Thymus (tissue), 11 donors: Measurements from ENCODE around the gene ZNF839. TPM values are rescaled to one million over a fixed set of nuclear protein-coding genes. Genes with fewer than 3 reads are reported as not detected.
"Not testable (repeated sequence)": the region's sequence is repeated elsewhere in the genome, so short reads cannot be mapped to it uniquely, and the experiment has no call there.

Source experiments
- DNase-seq, 9 donors: peaks; one replicate each; pipeline ENCODE4 v3.0.0-alpha.2; 2013; ENCODE audit warnings: low spot score in 9 of 9, low read depth in 6 of 9, missing footprints in 1 of 9
- H3K27ac ChIP-seq, 2 donors: one replicate each; pipeline ENCODE4 v1.5.1; 2013; ENCODE audit warnings: control low read depth in 1 of 2, low read depth in 1 of 2, low read length in 1 of 2, mild to moderate bottlenecking in 1 of 2, moderate library complexity in 1 of 2
- H3K27me3 ChIP-seq, 2 donors: one replicate each; pipeline ENCODE4 v1.5.1; 2013; ENCODE audit warnings: low read length in 1 of 2; ENCODE audit not compliant: control insufficient read depth in 2 of 2, insufficient read depth in 1 of 2
- H3K36me3 ChIP-seq, 2 donors: one replicate each; pipeline ENCODE4 v1.5.1; 2013; ENCODE audit warnings: low read length in 1 of 2, mild to moderate bottlenecking in 1 of 2, moderate library complexity in 1 of 2; ENCODE audit not compliant: control insufficient read depth in 2 of 2, insufficient read depth in 2 of 2
- H3K4me1 ChIP-seq, 2 donors: one replicate each; pipeline ENCODE4 v1.5.1; 2013; ENCODE audit warnings: low read length in 2 of 2; ENCODE audit not compliant: control insufficient read depth in 2 of 2, insufficient read depth in 2 of 2
- H3K4me3 ChIP-seq, 2 donors: one replicate each; pipeline ENCODE4 v1.5.1; 2013; ENCODE audit warnings: low read length in 2 of 2, control low read depth in 1 of 2, mild to moderate bottlenecking in 1 of 2
- H3K9me3 ChIP-seq, 2 donors: one replicate each; pipeline ENCODE4 v1.5.1; 2013; ENCODE audit warnings: low read length in 1 of 2, mild to moderate bottlenecking in 1 of 2; ENCODE audit not compliant: control insufficient read depth in 2 of 2, insufficient read depth in 1 of 2
- WGBS: extraction: QIAGEN DNeasy Blood & Tissue Kit; methylation state at CpG from one replicate; pipeline ENCODE4 v1.1.7; 2013; 5-methylcytosine and 5-hydroxymethylcytosine counted together
- polyA plus RNA-seq: library from polyadenylated mRNA; stranded (reverse); fragments of 200-250 nt; gene quantifications from one replicate; pipeline ENCODE4 v1.2.3, GENCODE V29; 2013
- total RNA-seq: library from RNA; stranded (reverse); fragments of 120-200 nt; gene quantifications from one replicate; pipeline ENCODE4 v1.2.4, GENCODE V29; 2013
- donor health status: healthy.

The ZNF839 gene
- total and polyA plus RNA-seq, 2 donors, result 8.3 to 18.8 TPM

DNA sequence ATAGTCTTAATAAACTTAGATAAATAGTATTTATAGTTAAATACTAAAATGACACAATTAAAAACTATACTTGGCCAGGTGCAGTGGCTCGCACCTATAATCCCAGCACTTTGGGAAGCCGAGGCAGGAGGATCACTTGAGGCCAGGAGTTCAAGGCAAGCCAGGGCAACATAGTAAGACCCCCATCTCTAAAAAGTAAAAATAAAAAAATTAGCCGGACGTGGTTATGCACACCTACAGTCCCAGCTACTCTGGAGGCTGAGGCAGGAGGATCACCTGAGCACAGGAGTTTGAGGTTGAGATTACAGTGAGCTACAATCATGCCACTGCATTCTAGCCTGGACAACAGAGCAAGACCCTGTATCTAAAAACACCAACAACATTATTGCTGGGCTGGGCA lies 27.1 kb downstream of the ZNF839 start:
- no peaks in the 10 kb centered on the region for H3K4me1 ChIP-seq
- 98% methylated on average over 4 of the region's 4 CpGs for WGBS
- H3K27ac ChIP-seq, result no peak overlapping the region
- H3K4me3 ChIP-seq, result no peak overlapping the region
- H3K36me3 ChIP-seq, result peaks cover 41 to 53% of the 10 kb centered on the region in 2 donors
- DNase-seq, result no peak
- no peaks in the 10 kb centered on the region for H3K27me3 ChIP-seq
- H3K9me3 ChIP-seq, result no peaks in the 10 kb centered on the region

DNA sequence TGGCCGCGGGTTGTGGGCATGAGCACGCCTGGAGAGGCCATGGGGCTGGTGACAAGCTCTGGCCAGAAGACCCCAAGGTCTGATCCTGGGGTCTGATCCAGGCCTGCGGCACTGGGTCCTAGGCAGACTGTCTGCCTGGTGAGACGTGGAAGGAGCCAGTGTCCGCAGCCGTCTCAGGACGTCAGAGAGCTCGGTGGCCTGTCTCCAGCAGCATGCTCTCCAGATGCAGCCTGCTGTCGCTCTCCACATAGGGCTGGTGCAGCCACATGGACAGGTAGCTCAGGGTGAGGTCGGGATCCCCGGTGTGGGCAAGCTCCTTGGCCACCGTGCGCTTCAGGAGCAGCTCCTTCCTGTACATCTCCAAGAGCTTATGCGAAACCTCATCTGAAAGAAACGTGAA lies 28.8 kb downstream of the ZNF839 start:
- no peak overlapping the region for H3K4me3 ChIP-seq
- no peaks in the 10 kb centered on the region for H3K27me3 ChIP-seq
- no peak for DNase-seq
- H3K9me3 ChIP-seq, result no peaks in the 10 kb centered on the region
- H3K27ac ChIP-seq, result no peak overlapping the region
- WGBS, result 95% methylated on average over 16 of the region's 16 CpGs
- H3K4me1 ChIP-seq, result no peaks in the 10 kb centered on the region
- peaks cover 39 to 54% of the 10 kb centered on the region in 2 donors for H3K36me3 ChIP-seq

DNA sequence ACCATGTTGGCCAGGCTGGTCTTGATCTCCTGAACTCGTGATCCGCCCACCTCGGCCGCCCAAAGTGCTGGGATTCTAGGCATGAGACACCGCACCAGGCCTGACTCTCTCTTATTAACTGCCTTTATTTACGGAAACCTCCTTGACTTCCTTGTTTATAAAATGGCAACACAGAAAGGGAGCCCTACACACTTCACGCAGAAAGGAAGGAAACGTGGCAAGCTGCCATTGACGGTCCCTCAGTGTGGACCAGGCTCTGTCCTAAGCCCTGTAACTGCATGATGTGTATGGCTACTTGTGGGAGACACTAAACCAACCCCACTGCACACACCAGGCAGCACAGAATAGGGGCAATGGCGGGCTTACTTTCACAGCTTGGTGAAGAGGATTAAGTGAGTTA lies 31.5 kb downstream of the ZNF839 start:
- peaks cover 44 to 63% of the 10 kb centered on the region in 2 donors for H3K36me3 ChIP-seq
- DNase-seq, result no peak
- 98% methylated on average over 10 of the region's 10 CpGs for WGBS

DNA sequence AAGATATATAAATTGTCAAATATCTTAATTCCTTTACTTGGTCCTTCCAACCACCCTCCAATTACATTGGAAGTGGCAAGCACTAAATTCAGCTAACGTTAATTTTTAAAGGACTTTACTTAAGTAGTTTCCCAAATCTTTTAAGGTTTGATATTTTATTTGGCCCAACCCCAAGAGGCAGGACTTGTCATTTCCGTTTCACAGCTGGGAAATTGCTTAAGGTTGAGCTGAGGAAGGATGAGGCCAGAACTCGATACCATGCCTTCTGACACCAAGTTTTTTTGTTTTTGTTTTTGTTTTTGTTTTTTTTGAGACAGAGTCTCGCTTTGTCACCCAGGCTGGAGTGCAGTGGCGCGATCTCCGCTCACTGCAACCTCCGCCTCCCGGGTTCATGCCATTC lies 32.0 kb downstream of the ZNF839 start:
- not testable (repeated sequence) for H3K27ac ChIP-seq

More for the DNA sequence above, 31.5 kb downstream of the ZNF839 start:
- no peak overlapping the region for H3K4me3 ChIP-seq
- no peaks in the 10 kb centered on the region for H3K27me3 ChIP-seq
- no peaks in the 10 kb centered on the region for H3K4me1 ChIP-seq
- H3K9me3 ChIP-seq, result no peaks in the 10 kb centered on the region
- H3K27ac ChIP-seq, result peak overlapping the region in 1 of 2 donors; percentile 21

DNA sequence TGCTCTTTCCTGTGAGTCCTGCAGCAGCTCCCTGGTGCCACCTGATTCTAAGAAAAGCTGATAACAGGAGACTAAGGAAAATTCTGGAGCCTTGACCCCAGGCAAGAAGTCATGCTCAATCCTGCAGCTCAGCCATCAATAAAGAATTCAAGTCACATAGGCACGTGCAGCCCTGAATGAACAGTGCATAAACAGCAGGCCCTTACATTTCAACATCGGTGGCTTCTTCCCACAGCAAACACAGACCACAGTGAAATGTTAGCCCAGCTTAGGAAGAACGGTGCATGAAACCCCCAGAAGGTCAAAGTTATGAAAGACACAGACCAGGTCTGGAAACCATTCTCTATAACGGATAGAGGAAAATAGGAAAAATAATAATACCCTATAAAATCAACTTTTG lies 32.7 kb downstream of the ZNF839 start:
- 98% methylated on average over 4 of the region's 4 CpGs for WGBS
- H3K27me3 ChIP-seq, result no peaks in the 10 kb centered on the region
- no peak overlapping the region for H3K4me3 ChIP-seq
- no peak for DNase-seq
- no peak overlapping the region for H3K27ac ChIP-seq
- no peaks in the 10 kb centered on the region for H3K9me3 ChIP-seq
- peaks cover 40 to 62% of the 10 kb centered on the region in 2 donors for H3K36me3 ChIP-seq
- no peaks in the 10 kb centered on the region for H3K4me1 ChIP-seq

More for the DNA sequence above, 32.0 kb downstream of the ZNF839 start:
- H3K4me1 ChIP-seq, H3K4me3 ChIP-seq, H3K27me3 ChIP-seq, H3K9me3 ChIP-seq, DNase-seq: not testable (repeated sequence)
- 94% methylated on average over 9 of the region's 9 CpGs for WGBS
- peaks cover 44 to 67% of the 10 kb centered on the region in 2 donors for H3K36me3 ChIP-seq

DNA sequence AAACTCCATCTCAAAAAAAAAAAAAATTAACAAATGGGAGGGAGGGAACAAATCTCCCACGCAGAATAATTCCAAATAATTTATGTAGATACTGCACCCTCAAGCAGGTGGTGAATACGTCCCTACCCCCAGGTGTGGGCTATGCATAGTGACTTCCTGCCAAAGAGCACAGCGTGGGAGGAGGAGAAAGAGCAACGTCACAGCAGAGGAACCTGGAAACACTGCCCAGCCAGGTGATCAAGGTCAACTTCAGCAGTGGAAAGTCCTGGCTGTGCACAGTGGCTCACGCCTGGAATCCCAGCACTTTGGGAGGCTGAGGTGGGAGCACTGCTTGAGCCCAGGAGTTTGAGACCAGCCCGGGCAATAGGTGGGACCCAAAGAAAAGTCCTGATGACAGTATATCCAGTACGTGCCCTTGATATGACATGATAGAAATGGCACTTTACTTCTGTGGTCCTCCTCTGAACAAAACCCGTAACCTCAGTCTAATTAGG lies 33.6 kb downstream of the ZNF839 start:
- DNase-seq, result no peak
- Histone ChIP-seq H3K27me3 (no peaks in the 10 kb centered on the region), H3K9me3 (no peaks in the 10 kb centered on the region), H3K4me3 (no peak overlapping the region), H3K27ac (no peak overlapping the region), H3K4me1 (no peaks in the 10 kb centered on the region), H3K36me3 (peaks cover 47 to 56% of the 10 kb centered on the region in 2 donors)
- WGBS, result 95% methylated on average over 8 of the region's 8 CpGs

DNA sequence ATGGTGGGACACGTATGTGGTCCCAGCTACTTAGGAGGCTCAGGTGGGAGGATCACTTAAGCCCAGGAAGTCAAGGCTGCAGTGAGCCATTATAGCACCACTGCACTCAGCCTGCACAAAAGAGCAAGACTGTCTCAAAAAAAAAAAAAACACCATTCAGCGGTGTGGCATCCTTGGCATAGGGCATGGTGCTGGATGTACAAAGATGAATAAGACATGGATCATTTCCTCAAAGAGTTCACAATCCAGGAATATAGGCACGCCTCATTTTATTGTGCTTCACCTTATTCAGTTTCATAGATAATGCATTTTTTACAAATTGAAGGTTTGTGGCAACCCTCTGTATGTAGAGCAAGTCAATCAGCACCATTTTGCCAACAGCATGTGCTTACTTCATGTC lies 36.7 kb downstream of the ZNF839 start:
- Histone ChIP-seq H3K27ac (no peak overlapping the region), H3K36me3 (peaks cover 36 to 46% of the 10 kb centered on the region in 2 donors), H3K4me3 (no peak overlapping the region), H3K4me1 (no peaks in the 10 kb centered on the region), H3K27me3 (no peaks in the 10 kb centered on the region), H3K9me3 (no peaks in the 10 kb centered on the region)
- 96% methylated on average over 3 of the region's 3 CpGs for WGBS
- DNase-seq, result no peak

DNA sequence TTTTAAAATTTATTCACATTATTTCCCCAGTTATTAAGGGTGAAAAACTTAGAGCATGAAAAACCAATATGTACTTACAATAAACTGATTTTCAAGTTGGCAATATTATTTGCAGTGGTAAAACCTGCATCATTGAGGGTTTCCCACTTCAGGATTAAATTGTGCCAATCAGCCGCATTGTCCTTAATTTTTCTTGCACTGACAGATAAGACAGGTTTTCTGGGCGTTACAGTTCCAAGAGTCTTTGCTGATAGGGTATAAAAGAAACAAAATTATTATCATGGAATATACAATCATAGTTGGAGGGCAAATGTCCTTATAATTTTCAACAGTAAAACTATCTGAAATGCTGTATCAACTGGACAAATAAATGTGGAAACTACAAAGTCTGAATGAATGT lies 39.8 kb downstream of the ZNF839 start:
- DNase-seq, result no peak
- WGBS, result 98% methylated on average over 2 of the region's 2 CpGs
- Histone ChIP-seq H3K36me3 (peaks cover 24 to 28% of the 10 kb centered on the region in 2 donors), H3K27me3 (peaks cover 0 to 9% of the 10 kb centered on the region in 2 donors), H3K9me3 (no peaks in the 10 kb centered on the region), H3K27ac (no peak overlapping the region), H3K4me1 (peaks cover 15 to 16% of the 10 kb centered on the region in 2 donors), H3K4me3 (no peak overlapping the region)

DNA sequence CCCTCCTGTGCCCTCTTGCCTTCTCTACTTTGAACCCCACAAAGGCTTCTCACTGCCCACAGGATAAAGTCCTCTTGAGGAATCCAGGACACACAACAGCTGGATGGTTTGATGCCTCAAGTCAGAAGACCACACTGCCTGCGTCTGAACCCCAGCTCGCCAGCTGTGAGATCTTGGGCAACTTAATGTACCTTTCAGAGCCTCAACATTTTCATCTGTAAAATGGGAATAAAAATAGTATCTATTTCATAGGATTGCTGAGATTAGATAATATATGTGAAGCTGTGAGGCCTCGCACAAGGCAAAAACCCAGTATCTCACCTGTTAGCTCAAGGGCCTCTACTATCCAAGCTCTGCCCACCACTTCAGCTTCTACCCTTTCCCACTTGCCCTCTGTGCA lies 40.8 kb downstream of the ZNF839 start:
- Histone ChIP-seq H3K9me3 (no peaks in the 10 kb centered on the region), H3K27me3 (peaks cover 0 to 9% of the 10 kb centered on the region in 2 donors), H3K27ac (no peak overlapping the region), H3K4me3 (no peak overlapping the region), H3K36me3 (peaks cover 15 to 20% of the 10 kb centered on the region in 2 donors), H3K4me1 (peaks cover 15 to 16% of the 10 kb centered on the region in 2 donors)
- whole genome bisulfite sequencing, result 98% methylated on average over 3 of the region's 3 CpGs
- no peak for DNase-seq
